Measurements from ENCODE around the gene CDS2.

Gene CDS2

GRCh38 chr20:5135363-5136012, 8.7 kb downstream of the CDS2 start:
- Mint-ChIP-seq H3K27ac (no peak overlapping the region), H3K36me3 (peaks cover 5% of the 10 kb centered on the region), H3K4me3 (no peak overlapping the region), H3K27me3 (no peaks in the 10 kb centered on the region), H3K4me1 (peaks cover 32% of the 10 kb centered on the region), H3K9me3 (no peaks in the 10 kb centered on the region)

GRCh38 chr20:5136096-5136495, 9.3 kb downstream of the CDS2 start:
- Mint-ChIP-seq H3K4me1 (peaks cover 35% of the 10 kb centered on the region), H3K9me3 (no peaks in the 10 kb centered on the region), H3K4me3 (no peak overlapping the region), H3K36me3 (peaks cover 5% of the 10 kb centered on the region), H3K27me3 (no peaks in the 10 kb centered on the region), H3K27ac (no peak overlapping the region)

DNA sequence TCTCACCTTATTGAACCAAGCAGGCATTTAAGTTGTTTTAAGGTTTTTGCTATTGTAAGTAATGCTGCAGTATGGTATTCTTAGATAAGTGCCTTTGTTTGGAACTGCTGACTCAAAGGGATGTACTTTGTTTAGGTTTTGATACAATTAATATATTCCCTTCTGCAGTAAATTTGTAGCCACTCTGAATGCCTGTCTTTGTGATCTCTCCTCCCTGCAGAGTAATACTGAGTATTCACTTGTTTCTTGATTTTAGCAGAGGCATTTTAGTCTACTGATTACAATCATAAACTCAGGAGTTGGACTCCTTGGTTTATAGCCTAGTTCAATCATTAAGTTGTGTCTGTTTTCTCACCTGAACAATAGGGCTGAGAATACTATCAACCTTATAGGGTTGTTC, 13.4 kb downstream of the CDS2 start:
- Mint-ChIP-seq H3K27ac (no peak overlapping the region), H3K36me3 (peaks cover 8% of the 10 kb centered on the region), H3K4me1 (peaks cover 60% of the 10 kb centered on the region), H3K27me3 (no peaks in the 10 kb centered on the region), H3K9me3 (no peaks in the 10 kb centered on the region), H3K4me3 (no peak overlapping the region)

DNA sequence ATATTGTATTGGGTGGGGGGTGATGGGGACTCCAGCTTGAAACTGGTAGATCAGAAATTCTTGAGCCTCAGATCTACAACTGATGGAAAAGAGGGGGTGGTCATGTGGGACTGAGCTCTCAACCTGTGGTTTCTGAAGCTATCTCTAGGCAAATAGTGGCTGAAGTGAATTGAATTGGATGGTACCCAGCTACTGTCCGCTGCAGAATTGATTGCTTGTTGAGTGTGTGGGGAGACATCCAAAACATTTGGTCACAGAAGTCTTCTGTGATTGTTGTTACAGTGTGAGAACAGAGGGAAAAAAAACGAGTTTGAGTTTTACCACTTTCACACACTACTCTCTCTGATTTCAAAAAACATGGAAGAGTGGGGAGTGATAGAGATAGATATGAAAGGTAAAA, 14.8 kb downstream of the CDS2 start:
- Mint-ChIP-seq H3K4me1 (peaks cover 66% of the 10 kb centered on the region), H3K9me3 (no peaks in the 10 kb centered on the region), H3K4me3 (no peak overlapping the region), H3K36me3 (peaks cover 9% of the 10 kb centered on the region), H3K27ac (no peak overlapping the region), H3K27me3 (no peaks in the 10 kb centered on the region)

DNA sequence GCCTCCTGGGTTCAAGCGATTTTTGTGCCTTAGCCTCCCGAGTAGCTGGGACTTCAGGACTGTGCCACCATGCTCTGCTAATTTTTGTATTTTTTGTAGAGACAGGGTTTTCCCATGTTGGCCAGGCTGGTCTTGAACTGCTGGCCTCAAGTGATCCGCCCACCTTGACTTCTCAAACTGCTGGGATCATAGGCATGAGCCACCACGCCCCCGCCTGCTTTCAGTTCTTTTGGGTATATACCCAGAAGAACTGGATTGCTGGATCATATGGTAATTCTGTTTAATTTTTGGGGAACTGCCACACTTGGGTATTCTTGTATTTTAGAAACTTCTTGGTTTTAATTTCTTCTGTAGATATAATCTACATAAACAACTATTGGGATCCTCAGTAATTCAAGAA, 17.0 kb downstream of the CDS2 start:
- Mint-ChIP-seq H3K27ac (no peak overlapping the region), H3K36me3 (peaks cover 9% of the 10 kb centered on the region), H3K9me3 (no peaks in the 10 kb centered on the region), H3K27me3 (no peaks in the 10 kb centered on the region), H3K4me3 (no peak overlapping the region), H3K4me1 (peaks cover 82% of the 10 kb centered on the region)

GRCh38 chr20:5145365-5146098, 18.7 kb downstream of the CDS2 start:
- Mint-ChIP-seq H3K36me3 (peaks cover 7% of the 10 kb centered on the region), H3K4me3 (peak overlapping the region; percentile 24), H3K27ac (no peak overlapping the region), H3K4me1 (peaks cover 81% of the 10 kb centered on the region), H3K27me3 (no peaks in the 10 kb centered on the region), H3K9me3 (no peaks in the 10 kb centered on the region)

DNA sequence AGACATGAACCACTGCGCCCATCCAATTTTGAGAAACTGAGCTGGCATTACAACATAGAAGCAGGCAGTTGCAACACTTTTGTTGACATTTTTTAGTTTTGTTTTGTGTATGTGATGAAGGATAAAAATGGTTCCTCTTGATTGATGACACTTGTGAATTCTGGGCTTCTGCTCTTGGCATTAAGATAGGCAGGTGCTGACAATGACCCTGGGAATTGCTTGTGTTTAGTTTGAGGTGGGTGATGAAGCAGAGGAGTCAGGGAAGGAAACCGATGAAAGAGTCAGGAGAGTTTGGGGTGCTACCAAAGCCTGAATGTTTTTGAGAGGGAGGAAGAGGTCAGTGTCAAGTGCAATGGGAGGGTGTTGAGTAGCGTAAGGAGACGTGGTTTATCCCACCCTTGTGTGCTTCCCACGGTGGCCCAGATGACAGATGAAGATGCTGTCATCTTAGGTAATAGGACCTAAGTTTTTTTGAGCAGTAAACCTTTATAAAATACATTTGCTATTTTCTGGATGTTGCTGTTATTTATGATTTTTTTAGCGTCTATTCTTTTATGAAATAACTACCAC, 19.4 kb downstream of the CDS2 start:
- peak overlapping the region; percentile 25 for H3K27ac Mint-ChIP-seq

DNA sequence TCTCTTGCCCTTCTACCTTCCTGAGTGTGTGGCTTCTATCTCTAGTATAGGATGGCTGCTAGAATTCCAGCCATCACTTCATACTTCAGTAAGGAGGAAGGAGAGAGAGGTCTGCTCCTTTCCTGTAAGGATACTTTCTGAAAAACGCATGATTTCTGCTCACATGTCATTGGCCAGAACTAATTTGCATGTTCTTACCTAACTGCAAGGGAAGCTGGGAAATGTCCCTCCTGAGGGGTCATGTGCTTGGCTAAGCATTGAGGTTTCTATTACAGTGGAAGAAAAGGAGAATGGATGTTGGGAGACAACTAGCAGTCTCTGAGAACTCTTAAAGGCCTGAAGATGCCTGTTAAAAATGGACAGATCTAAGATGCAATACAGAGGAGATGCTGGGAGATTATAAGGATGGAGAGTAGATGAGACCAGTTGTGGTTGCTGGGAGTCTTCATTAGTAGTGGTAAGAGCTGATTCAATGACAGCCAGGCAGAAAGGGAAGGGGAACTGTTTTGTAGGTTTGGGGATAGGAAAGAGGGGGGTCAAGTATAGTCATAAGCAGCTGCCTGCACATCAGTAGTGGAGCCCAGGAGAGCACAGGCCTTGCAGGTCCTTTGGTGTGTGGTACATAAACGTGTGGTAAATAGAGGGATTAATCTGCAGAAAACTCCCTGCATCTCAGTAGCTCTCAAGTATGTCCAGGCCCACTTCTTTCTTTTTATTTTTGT, 20.2 kb downstream of the CDS2 start:
- Mint-ChIP-seq H3K4me3 (no peak overlapping the region), H3K4me1 (peaks cover 75% of the 10 kb centered on the region), H3K27ac (peak overlapping the region; percentile 15), H3K9me3 (no peaks in the 10 kb centered on the region), H3K36me3 (peaks cover 7% of the 10 kb centered on the region), H3K27me3 (no peaks in the 10 kb centered on the region)

More for the DNA sequence above, 19.4 kb downstream of the CDS2 start:
- Mint-ChIP-seq H3K9me3 (no peaks in the 10 kb centered on the region), H3K4me1 (peaks cover 80% of the 10 kb centered on the region), H3K27me3 (no peaks in the 10 kb centered on the region), H3K36me3 (peaks cover 7% of the 10 kb centered on the region), H3K4me3 (no peak overlapping the region)

DNA sequence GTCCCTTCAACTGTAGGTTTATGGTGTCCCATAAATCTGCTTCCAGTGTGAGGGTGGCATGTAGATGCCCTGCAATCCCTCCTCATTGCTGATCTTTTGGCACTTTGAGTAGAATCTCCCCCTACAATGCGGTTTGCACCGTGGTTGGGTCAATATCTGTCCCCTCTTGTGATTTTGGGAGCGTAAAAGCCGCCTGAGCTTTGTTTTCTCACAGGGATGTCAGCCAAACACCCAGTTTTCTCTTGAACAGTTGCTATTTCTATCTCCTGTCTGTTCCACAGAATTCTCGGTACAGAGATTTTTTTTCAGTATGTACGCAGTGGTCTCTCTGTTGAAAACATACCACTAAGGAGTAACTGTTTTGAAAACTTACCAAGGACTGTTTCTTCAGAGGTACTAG, 21.8 kb downstream of the CDS2 start:
- Mint-ChIP-seq H3K36me3 (peaks cover 8% of the 10 kb centered on the region), H3K4me3 (no peak overlapping the region), H3K27me3 (no peaks in the 10 kb centered on the region), H3K27ac (no peak overlapping the region), H3K4me1 (peaks cover 83% of the 10 kb centered on the region), H3K9me3 (no peaks in the 10 kb centered on the region)

DNA sequence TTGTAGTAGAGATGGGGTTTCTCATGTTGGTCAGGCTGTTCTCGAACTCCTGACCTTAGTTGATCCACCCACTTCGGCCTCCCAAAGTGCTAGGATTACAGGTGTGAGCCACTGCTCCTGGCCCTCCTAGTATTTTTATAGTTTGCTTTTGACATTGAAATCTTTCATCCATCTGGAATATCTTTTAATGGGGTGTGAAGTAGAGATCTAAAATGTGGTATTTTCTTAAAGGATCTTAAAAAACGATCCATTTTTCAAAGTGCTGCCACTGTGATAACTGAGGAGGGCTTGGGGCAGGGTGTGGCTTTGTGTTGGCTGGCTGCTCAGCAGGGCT, 23.1 kb downstream of the CDS2 start:
- Mint-ChIP-seq H3K27ac (no peak overlapping the region), H3K4me3 (no peak overlapping the region), H3K9me3 (no peaks in the 10 kb centered on the region), H3K27me3 (no peaks in the 10 kb centered on the region), H3K4me1 (peaks cover 83% of the 10 kb centered on the region), H3K36me3 (peaks cover 6% of the 10 kb centered on the region)

GRCh38 chr20:5150226-5151076, 23.6 kb downstream of the CDS2 start:
- H3K9me3 Mint-ChIP-seq, result no peaks in the 10 kb centered on the region
- H3K36me3 Mint-ChIP-seq, result peaks cover 5% of the 10 kb centered on the region
- peaks cover 83% of the 10 kb centered on the region for H3K4me1 Mint-ChIP-seq
- H3K27ac Mint-ChIP-seq, result peak overlapping the region; percentile 32
- no peaks in the 10 kb centered on the region for H3K27me3 Mint-ChIP-seq
- H3K4me3 Mint-ChIP-seq, result no peak overlapping the region

GRCh38 chr20:5153152-5153467, 26.3 kb downstream of the CDS2 start:
- Mint-ChIP-seq H3K27me3 (no peaks in the 10 kb centered on the region), H3K4me3 (no peak overlapping the region), H3K36me3 (peaks cover 2% of the 10 kb centered on the region), H3K4me1 (peaks cover 83% of the 10 kb centered on the region), H3K27ac (no peak overlapping the region), H3K9me3 (no peaks in the 10 kb centered on the region)

DNA sequence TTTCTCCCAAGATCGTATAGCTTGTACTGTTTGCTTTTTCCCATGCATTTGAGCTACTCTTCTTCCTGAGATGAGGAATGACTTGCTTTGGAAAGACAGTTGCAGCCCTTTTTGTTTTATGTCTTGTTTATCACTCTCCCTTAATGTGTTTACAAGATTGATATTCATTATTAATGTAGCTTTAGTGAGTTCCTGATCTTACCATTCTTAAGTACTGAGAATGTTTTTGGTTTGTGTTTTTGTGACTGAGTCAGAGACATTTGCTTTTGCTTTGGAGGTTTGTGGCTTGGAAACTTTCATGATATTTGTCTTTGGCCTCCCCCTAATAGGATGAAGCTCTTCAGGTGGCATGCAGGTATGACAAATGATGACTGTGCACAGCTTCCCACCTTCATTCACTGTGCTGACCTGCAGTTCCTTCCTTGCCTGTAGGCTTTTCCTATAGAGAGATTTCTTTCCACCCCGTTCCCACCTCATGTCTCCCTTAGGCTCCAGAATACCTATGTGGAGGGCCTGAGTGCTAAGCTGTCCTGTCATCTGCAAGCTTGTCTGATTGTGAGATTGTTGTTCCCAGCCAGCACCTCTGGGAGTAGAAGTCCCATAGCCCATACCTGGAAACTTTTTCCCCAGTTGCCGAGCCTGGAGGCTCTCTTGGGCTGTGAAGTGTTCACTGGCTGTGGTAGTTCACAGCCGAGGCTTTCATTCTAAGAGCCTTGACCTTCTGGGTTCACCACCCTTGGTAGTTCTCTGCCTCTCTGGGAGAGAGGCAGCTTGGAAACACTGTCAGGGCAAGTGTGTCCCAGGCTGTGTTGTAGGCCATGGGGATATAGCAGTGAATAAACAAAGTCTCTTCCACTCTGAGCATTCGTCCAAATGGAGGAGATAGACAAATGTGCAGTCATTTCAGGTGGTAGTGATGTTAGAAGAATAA, 27.1 kb downstream of the CDS2 start:
- H3K27me3 Mint-ChIP-seq, result no peaks in the 10 kb centered on the region
- H3K9me3 Mint-ChIP-seq, result no peaks in the 10 kb centered on the region
- peaks cover 2% of the 10 kb centered on the region for H3K36me3 Mint-ChIP-seq
- no peak overlapping the region for H3K4me3 Mint-ChIP-seq
- peak overlapping the region; percentile 52 for H3K27ac Mint-ChIP-seq
- peaks cover 81% of the 10 kb centered on the region for H3K4me1 Mint-ChIP-seq

GRCh38 chr20:5154543-5154925, 27.7 kb downstream of the CDS2 start:
- H3K27me3 Mint-ChIP-seq, result no peaks in the 10 kb centered on the region
- peak overlapping the region; percentile 52 for H3K27ac Mint-ChIP-seq
- peaks cover 2% of the 10 kb centered on the region for H3K36me3 Mint-ChIP-seq
- no peaks in the 10 kb centered on the region for H3K9me3 Mint-ChIP-seq
- no peak overlapping the region for H3K4me3 Mint-ChIP-seq
- H3K4me1 Mint-ChIP-seq, result peaks cover 79% of the 10 kb centered on the region

Measured in activated naive CD4-positive, alpha-beta T cell treated with anti-CD3 and anti-CD28 coated beads, Interleukin-2, amount 50 U/mL, for 24 hours (primary cell).